HepG2 (cell line): Measurements from ENCODE around the gene TMEM33.

Source experiments
- CEBPB ChIP-seq: IDR thresholded peaks from 2 replicates; pipeline ENCODE4 v1.6.1; 2011; ENCODE audit warnings: low read depth, low read length, improper control_type of control experiment, borderline replicate concordance
- CREB1 ChIP-seq, 2 experiments: fragments of 450-650 bp in 1 of 2; IDR thresholded peaks; 2 replicates each; pipeline ENCODE4 v1.6.1; 2016 to 2017; ENCODE audit warnings: control low read depth in 1 of 2, mild to moderate bottlenecking in 1 of 2, missing compliant biosample characterization in 1 of 2, missing genetic modification characterization in 1 of 2
- CTCF ChIP-seq: sonication (generic); formaldehyde crosslinking; IDR thresholded peaks from 2 replicates; pipeline ENCODE4 v1.5.0; 2020; ENCODE audit warnings: mild to moderate bottlenecking, missing genetic modification reagents, moderate library complexity
- ESRRA ChIP-seq: sonication (generic); formaldehyde crosslinking; IDR thresholded peaks from 2 replicates; pipeline ENCODE4 v1.5.1; 2020; ENCODE audit warnings: mild to moderate bottlenecking, low read depth, missing genetic modification reagents
- FOXA1 ChIP-seq, 2 experiments: fragments of 450-650 bp in 1 of 2; sonication (generic) in 1 of 2; formaldehyde crosslinking in 1 of 2; IDR thresholded peaks; 2 replicates each; pipeline versions ENCODE4 v1.4.0 to v1.6.1; 2016 to 2020; ENCODE audit warnings: missing genetic modification reagents in 1 of 2
- HDAC2 ChIP-seq: sonication (generic); formaldehyde crosslinking; IDR thresholded peaks from 2 replicates; pipeline ENCODE4 v1.4.0; 2020; ENCODE audit warnings: missing genetic modification reagents
- IRF1 ChIP-seq: sonication (generic); formaldehyde crosslinking; IDR thresholded peaks from 2 replicates; pipeline ENCODE4 v1.4.0; 2020; ENCODE audit warnings: low read depth, mild to moderate bottlenecking, missing genetic modification reagents
- PAX8 ChIP-seq: sonication (generic); formaldehyde crosslinking; IDR thresholded peaks from 2 replicates; pipeline ENCODE4 v1.8.0; 2022; ENCODE audit warnings: mild to moderate bottlenecking, missing genetic modification reagents, borderline replicate concordance
- POLR2A ChIP-seq, 2 experiments: IDR thresholded peaks; 2 replicates each; pipeline ENCODE4 v1.6.1; 2011; ENCODE audit warnings: low read depth in 2 of 2, low read length in 2 of 2, mild to moderate bottlenecking in 1 of 2, moderate library complexity in 1 of 2; ENCODE audit not compliant: insufficient read depth in 1 of 2
- RXRA ChIP-seq: sonication (generic); formaldehyde crosslinking; IDR thresholded peaks from 2 replicates; pipeline ENCODE4 v1.5.1; 2020; ENCODE audit warnings: missing genetic modification reagents
- TAF1 ChIP-seq: sonication (generic); formaldehyde crosslinking; IDR thresholded peaks from 2 replicates; pipeline ENCODE4 v1.4.0; 2020; ENCODE audit warnings: missing genetic modification reagents
- ZNF576 ChIP-seq: sonication (generic); formaldehyde crosslinking; IDR thresholded peaks from 2 replicates; pipeline ENCODE4 v1.4.0; 2020; ENCODE audit warnings: mild to moderate bottlenecking, missing genetic modification reagents
- TF ChIP-seq, protein P1 (sequence below): sonication (generic); formaldehyde crosslinking; conservative IDR thresholded peaks from 2 replicates; pipeline ENCODE4 v1.8.0; 2022; ENCODE audit warnings: missing genetic modification reagents
- TF ChIP-seq, protein P2 (sequence below): sonication (generic); formaldehyde crosslinking; IDR thresholded peaks from 2 replicates; pipeline ENCODE4 v1.4.0; 2020; ENCODE audit warnings: missing genetic modification reagents; ENCODE audit errors: not compliant biosample characterization

DNA sequence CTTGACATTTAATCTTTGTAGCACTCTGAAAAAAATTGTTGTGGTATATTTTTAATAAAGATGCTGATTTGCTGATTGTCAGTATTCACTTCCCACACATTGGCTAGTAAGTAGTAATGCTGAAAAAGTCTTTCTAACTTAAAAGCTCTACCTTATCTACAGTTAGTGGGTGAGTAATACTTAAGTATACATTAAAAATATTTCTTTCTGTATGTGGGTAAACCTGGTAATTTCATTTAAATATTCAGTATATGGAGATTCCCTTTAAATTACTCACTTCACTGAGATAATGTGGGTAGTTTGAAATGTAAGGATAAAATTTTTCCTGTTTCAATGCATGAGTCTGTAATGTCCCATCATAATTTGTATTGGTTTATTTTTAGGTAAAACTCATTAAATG, 5.6 kb downstream of the TMEM33 start:
- TF ChIP-seq, protein P1, sequence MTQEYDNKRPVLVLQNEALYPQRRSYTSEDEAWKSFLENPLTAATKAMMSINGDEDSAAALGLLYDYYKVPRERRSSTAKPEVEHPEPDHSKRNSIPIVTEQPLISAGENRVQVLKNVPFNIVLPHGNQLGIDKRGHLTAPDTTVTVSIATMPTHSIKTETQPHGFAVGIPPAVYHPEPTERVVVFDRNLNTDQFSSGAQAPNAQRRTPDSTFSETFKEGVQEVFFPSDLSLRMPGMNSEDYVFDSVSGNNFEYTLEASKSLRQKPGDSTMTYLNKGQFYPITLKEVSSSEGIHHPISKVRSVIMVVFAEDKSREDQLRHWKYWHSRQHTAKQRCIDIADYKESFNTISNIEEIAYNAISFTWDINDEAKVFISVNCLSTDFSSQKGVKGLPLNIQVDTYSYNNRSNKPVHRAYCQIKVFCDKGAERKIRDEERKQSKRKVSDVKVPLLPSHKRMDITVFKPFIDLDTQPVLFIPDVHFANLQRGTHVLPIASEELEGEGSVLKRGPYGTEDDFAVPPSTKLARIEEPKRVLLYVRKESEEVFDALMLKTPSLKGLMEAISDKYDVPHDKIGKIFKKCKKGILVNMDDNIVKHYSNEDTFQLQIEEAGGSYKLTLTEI (CRISPR knock-in tag): no peak
- no peak for TF ChIP-seq CTCF (CRISPR knock-in tag)
- TF ChIP-seq ESRRA: no peak
- no peak for TF ChIP-seq RXRA (CRISPR knock-in tag)
- TF ChIP-seq CEBPB: no peak
- TF ChIP-seq CREB1 (IDR thresholded peaks at IDR 0.05): no peak
- TF ChIP-seq CREB1 (CRISPR knock-in tag; IDR thresholded peaks at IDR 0.05): no peak
- no peak for TF ChIP-seq IRF1 (CRISPR knock-in tag)
- TF ChIP-seq HDAC2: no peak
- TF ChIP-seq ZNF576: no peak
- TF ChIP-seq POLR2A (IDR thresholded peaks at IDR 0.05; ENCODE audit: insufficient read depth in 1 of 2, low read depth in 2 of 2, low read length in 2 of 2): no peak
- TF ChIP-seq, protein P2, sequence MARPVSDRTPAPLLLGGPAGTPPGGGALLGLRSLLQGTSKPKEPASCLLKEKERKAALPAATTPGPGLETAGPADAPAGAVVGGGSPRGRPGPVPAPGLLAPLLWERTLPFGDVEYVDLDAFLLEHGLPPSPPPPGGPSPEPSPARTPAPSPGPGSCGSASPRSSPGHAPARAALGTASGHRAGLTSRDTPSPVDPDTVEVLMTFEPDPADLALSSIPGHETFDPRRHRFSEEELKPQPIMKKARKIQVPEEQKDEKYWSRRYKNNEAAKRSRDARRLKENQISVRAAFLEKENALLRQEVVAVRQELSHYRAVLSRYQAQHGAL (CRISPR knock-in tag): no peak
- TF ChIP-seq TAF1 (CRISPR knock-in tag): no peak
- TF ChIP-seq FOXA1 (IDR thresholded peaks at IDR 0.05): no peak
- TF ChIP-seq FOXA1 (CRISPR knock-in tag; IDR thresholded peaks at IDR 0.05): no peak
- TF ChIP-seq PAX8: no peak
